Activated CD8-positive, alpha-beta memory T cell treated with anti-CD3 and anti-CD28 coated beads for 24 hours (primary cell): ENCODE data around the gene TK2.

Source experiments
- DNase-seq: peaks from one replicate; pipeline ENCODE4 v3.0.0-alpha.2; 2020

Gene TK2

DNA sequence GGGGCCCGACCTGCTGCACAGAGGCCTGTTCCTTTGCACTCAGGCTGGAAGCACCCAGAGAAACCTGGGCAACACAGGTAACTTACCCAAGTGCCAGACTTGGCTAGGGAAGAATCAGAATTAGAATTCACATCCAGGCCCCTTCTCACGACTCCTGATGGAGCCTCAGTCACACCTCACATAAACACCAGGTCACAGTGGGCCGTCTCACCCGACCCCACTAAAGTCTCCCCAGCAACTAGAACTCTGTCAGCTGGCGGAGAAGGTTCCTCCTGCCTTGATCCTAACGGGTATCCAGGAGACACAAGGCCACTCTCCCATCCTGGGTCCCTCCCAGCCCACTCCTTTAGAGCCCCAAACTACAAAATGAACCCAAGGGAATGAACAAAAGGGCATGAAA, 6.4 kb downstream of the TK2 start:
- no peak for DNase-seq

DNA sequence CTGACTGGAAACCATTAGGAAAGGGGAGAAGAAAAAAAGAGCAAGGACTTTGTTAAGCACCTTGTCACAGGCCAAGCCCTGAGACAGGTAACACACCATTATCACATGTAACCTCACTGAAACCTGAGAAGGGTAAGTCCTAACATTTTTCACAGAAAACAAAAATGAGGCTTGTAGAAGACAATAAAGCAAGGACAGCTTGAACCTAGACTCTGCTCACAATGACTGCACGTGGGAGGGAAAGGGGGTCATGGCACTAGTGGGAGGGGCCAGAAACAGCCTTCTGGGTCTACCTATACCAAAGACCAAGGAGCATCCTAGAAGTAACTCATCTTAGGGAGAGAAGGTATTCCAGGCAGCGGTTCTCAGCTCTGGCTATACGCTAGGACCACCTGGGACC, 7.5 kb downstream of the TK2 start:
- DNase-seq = no peak

GRCh38 chr16:66541388-66542355, 8.2 kb downstream of the TK2 start:
- no peak for DNase-seq

DNA sequence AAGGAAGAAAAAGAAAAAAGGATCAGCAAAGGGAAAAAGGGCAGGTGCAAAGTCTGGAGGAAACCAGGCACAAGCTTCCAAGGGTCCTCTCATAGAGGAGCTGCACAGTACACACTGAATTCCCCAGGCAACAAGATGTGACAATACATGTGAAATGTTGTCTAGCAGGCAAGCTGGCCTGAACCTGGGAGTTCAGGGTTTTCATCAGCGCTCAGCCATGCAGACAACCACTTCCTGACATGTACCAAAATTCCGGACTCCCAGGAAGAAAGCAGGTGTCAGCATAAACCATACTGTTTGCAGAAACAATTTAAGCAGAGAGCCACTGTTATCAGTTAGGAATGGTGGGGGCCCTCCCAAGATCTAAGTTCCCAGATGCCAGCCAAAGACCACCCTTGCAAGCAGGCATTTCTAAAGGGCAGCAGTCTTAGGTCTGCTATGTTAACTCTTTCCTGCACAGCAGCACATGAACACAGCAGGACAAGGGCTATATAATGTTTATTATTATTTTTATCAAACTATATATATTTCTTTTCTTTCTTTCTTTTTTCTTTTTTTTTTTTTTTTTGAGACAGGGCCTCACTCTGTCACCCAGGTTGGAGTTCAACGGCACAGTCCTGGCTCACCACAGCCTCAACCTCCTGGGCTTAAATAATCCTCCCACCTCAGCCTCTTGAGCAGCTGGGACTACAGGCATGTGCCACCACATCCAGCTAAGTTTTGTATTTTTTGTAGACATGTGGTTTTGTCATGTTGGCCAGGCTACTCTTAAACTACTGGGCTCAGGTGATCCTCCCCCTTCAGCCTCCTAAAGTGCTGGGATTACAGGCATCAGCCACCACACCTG, 10.1 kb downstream of the TK2 start:
- no peak for DNase-seq

DNA sequence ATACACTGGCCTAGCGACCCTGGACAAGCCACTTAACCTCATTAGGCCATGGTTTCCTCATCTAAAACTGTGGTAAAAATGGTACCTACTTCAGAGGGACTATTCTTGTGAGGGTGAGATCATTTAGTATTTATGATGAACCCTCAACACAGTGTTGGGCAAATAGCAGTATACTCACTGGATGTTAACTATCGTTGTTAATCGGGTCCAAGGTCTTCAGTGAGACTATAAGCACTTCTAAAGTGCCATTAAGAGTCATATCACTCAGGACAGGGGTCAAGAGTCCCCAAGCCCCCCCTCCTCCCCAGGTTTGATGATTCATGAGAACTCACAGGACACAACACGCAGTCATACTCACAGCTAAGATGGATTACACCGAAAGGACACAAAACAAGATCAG, 11.0 kb downstream of the TK2 start:
- DNase-seq = no peak

DNA sequence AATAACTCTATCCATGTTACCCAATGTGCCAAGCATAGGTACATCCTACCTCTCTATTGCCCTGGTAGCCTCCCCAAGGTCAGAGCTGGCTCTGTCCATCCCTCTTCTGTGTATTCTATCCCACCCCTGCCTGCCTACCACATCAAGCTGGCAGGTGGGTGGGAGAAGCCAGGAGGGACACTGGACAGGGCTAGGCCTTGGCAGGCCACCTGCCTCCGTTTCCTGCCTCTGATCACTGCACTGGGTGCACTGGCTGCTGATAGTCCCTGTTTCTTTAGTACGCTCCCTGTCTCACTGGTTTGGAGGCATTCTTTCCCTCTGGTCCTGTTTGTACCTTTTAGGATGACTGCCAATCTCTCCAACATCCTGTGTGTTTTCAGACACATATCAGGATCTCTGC, 12.7 kb downstream of the TK2 start:
- DNase-seq = no peak

GRCh38 chr16:66536525-66536924, 13.4 kb downstream of the TK2 start:
- no peak for DNase-seq

- DNase-seq = no peak
Measured at GRCh38 chr16:66534376-66534799, 15.5 kb downstream of the TK2 start.

DNA sequence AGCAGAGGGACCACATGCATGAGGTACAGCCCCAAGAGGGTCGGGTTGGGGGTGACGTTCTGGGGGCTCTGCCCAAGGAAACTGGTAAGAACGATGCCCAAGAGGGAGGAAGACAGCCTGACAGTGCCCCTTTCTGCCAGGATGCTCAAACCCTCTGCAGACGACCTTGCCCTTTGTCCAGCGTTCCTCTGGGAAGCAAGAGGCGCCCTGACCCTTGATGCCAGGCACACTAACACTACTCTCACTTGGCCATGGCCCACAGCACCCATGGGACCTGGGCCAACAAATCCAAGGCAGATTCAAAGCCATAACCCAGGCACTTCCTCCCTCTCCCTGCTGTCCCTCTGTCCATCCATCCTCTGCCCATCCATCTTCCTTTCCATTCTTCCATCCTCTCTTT, 20.4 kb downstream of the TK2 start:
- DNase-seq = no peak

GRCh38 chr16:66528294-66528693, 21.6 kb downstream of the TK2 start:
- DNase-seq = no peak

- DNase-seq = no peak
Measured at GRCh38 chr16:66525396-66526180, 24.3 kb downstream of the TK2 start.

DNA sequence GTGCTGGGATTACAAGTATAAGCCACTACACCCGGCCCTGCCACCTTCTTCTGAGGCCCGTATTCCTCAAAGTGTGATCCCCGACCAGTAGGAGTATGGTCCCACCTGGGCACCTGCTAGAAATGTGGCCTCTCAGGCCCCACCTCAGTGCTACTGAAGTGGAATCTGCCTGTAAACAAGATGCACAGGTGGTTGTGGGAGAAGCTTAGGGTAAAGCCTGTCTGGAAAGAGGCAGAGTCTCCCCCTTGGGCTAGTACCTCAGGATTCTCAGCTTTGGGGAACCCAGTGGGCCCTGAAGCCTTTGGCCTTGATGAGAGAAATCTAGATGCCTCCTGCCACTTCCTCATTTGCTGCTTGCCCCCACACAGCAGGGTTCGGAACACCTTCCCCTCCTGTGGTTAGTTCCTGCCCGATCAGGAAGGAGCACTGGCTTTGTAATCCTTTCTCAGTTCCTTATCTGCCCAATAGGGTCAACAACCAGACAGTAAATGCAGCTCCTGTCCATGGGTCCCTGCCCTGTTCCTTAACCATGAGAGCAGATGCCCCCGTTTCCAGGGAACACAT, 25.2 kb downstream of the TK2 start:
- DNase-seq = peak; percentile 71

DNA sequence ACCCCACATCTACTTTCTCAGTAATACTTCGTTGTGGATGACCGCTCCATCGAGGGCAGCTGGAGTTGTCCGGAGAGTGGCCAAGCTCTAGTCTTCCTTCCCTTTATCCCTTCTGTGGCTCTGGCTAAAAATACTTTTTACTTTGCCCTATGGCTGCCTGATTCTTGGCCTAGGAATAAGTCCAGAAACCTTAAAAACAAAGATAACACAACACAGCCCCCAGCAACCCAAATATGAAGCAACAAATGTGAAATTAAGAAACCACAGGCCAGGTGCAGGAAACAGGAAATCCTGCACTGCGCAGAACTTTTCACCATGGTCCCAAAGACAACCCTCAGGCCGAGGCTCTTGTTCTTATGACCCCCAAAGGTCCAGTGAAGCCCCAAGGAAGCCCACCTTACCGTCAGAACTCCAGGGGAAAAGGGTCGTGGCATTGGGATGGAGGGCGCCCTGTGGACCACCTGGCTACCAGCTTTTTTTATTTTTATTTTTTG, 26.0 kb downstream of the TK2 start:
- peak; percentile 65 for DNase-seq

- peak; percentile 59 for DNase-seq
Measured at GRCh38 chr16:66522816-66523590, 26.9 kb downstream of the TK2 start.

DNA sequence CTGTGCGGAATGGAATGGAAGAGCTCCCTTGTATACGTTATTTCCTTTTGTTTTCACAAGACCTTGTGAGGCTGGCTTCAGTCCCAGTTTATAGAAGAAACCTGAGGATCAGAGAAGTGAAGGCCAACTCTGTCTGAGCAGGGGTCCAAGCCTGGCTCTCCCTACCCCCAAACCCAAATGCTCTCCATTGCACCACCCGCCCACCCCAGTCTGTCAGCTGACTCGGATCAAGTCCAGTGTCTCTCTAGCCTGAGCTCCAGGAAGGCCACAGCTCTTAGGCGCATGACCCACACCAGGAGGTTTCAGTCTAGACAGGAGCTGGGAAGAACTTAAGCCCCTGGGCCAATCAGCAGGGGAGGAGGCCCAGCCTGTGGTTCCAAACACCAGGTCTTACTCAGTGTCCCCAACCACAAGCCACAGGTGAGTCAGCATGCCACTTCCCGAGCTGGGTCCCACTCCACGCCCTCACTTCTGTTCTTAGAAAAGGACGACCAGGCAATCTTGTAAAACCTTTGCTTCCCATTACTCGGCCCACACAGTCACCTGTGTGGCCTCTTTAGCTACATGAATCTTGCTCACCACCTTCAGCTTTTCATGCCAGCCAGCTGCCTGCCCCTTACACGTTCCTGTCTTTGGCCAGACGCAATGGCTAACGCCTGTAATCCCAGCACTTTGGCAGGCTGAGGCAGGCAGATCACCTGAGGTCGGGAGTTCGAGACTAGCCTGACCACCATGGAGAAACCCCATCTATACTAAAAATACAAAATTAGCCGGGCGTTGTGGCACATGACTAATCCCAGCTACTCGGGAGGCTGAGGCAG, 27.8 kb downstream of the TK2 start:
- peak; percentile 94 for DNase-seq

DNA sequence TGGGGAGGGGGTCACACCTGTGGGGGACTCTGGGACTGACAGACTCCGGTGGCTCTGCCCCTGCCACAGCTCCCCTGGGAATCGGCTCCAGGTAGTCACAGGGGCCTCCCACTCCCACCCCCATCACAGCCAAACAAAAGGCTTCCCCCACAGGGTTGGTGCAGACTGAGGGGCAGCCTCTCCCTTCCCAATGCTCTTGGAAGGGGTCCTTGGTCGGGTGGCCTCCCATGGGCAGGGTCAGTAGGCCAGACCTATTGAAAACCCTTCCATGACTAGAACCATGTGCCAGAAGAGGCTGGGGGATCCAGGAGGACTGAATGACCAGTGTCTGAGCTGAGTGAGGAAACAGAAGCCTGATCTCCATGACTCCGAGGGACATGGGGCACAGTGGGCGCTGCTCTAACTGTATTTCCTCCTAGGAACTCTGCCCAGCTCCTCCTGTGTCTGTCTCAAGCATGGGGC, 28.6 kb downstream of the TK2 start:
- no peak for DNase-seq

DNA sequence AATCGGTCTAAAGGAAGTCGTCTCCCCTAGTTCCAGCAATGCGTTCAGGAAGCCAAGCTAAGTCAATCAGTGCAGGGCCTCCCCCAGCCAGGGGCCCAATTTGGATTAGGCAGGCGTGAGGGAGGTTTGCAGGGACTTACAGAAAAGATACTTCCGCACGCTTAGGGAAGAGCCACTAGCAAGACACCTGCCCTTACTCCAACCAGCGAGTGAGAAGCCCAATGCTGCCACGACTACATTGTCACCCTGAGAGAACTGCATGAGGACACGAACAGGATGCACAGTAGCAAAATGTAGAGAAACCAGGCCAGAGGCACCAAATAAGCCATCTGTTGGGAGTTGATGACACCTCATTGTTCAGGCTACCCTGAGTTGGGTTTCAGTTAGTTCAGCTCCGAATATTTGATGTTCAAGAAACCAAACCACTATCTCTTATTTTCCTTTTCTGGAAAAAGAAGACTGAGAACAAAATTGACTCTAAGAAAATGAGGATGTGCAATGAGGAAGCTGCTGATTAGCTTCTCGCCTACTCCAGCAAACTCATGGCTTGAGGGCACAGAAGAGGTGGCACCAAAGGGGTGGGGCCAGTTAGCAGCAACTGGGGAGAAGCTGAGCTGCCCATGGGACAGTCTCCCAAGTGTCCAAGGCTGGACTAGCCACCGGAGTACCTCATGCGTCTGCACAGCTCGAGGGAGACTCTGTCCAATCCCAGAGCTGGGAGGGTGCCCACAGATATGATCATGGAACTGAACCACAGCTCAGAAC, 29.3 kb downstream of the TK2 start:
- no peak for DNase-seq

DNA sequence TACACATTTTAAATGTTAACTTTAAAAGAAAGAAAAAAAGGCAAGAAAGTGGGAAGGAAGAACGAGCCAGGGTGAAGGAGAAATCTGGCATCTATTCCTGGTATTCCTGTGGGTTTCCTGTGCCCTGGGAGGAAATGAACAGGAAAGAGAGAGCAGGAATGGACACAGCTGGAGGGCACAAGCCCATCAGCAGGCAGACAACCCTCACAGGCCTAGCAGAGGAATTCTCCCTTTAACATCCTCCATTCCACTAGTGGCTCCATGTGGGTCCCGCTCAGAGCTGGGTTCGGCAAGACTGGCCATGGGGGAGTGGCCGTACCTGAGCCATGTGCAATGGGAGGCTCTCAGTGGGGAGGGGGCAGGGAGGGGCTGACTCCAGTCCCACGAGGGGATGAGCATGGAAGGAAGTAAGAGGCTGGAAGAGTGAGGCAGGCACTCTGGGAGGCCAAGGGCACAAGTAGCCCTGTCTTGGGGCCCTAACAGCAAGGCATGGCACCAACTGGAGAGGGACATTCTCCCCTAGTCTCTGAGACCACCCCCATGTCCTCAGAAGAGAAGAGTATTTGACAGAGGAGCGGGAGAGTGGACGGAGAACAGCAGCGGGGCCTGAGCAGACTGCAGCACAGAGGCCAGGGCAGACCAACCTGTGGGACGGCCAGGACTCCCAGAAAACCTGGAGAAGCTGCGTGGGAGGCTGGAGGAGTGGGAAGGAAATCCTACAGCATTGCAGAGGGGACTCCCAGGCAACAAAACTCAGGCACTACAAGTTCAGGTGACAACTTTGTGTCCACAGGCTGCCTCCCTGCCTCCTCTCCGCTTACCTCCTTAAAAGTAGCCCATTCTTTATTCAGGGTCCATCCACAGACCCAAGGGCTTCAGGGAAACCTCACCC, 30.2 kb downstream of the TK2 start:
- DNase-seq = no peak
